Activated naive CD4-positive, alpha-beta T cell treated with anti-CD3 and anti-CD28 coated beads, Interleukin-2, amount 50 U/mL, for 72 hours (primary cell): ENCODE results near the gene INSYN2A. TPM values are rescaled to one million over a fixed set of nuclear protein-coding genes. Genes with fewer than 3 reads are reported as not detected.

ENCODE experiments used
- ATAC-seq, 2 donors: fragments of 150-1000 bp; cut with Tn5 transposase; 2 replicates each; pipeline ENCODE4 v1.10.0; 2021; ENCODE audit warnings: mild to moderate bottlenecking in 2 of 2, moderate library complexity in 2 of 2
- DNase-seq, 2 donors: peaks; one replicate each; pipeline ENCODE4 v3.0.0; 2021 to 2022; ENCODE audit warnings: low spot score in 2 of 2
- H3K27ac Mint-ChIP-seq, 2 donors: one replicate each; pipeline ENCODE4 v1.8.0; 2022; ENCODE audit warnings: mild to moderate bottlenecking in 2 of 2, mixed read lengths in 2 of 2
- H3K36me3 Mint-ChIP-seq, 2 donors: one replicate each; pipeline ENCODE4 v1.8.0; 2022; ENCODE audit warnings: mixed read lengths in 2 of 2
- H3K9me3 Mint-ChIP-seq, 2 donors: one replicate each; pipeline ENCODE4 v1.8.0; 2022; ENCODE audit warnings: mixed read lengths in 2 of 2
- total RNA-seq, 2 donors: library from RNA; stranded (reverse); gene quantifications; one replicate each; pipeline ENCODE4 v1.2.3, GENCODE V29; 2022

The INSYN2A gene
- total RNA-seq, 2 donors from 2014 or later, result not detected

- no peak for ATAC-seq
- H3K27ac Mint-ChIP-seq, result no peak overlapping the region
- no peaks in the 10 kb centered on the region for H3K9me3 Mint-ChIP-seq
- H3K36me3 Mint-ChIP-seq, result no peaks in the 10 kb centered on the region
- no peak for DNase-seq
Measured at GRCh38 chr10:127203067-127203466, 6.7 kb upstream of the INSYN2A start.

DNA sequence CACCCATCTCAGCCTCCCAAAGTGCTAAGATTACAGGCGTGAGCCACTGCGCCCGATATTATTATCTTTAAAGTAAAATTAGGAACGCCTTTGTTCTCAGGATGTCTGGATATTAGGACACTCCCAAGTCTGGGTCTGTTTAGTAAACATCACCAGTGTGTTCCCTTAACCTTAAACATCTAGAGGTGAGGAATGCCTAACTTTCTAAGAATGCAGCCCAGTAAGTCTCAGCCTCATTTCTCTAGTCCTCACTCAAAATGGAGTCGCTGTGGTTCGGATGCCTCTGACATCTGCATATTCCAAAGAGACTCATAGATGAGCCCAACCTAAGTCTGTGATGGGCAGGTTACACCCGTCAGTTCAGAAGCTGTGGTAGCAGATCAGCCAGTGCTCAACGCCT lies 4.3 kb upstream of the INSYN2A start:
- ATAC-seq (no peak), DNase-seq (no peak)
- no peak overlapping the region for H3K27ac Mint-ChIP-seq
- no peaks in the 10 kb centered on the region for H3K36me3 Mint-ChIP-seq
- no peaks in the 10 kb centered on the region for H3K9me3 Mint-ChIP-seq

DNA sequence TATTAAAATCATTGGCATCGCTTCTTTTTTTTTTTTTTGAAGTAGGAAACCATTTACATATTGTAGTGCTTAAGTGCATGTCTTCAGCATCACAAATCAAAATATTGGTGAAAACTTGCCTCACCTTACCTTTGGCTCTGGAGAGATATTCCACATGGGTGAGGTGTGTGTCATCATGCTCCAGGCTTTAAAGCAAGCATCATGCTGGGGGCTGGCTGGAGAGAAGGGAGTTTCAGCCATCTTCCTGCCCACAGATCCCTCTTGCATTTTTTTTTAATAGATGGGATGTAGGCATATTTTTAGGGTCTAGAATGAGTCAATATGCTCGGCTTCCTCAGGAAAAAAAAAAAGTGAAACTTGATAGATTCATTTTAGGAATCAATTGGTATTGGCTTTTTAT lies 2.3 kb upstream of the INSYN2A start:
- Mint-ChIP-seq H3K27ac (no peak overlapping the region), H3K9me3 (no peaks in the 10 kb centered on the region), H3K36me3 (no peaks in the 10 kb centered on the region)
- ATAC-seq, result no peak
- no peak for DNase-seq

- no peaks in the 10 kb centered on the region for H3K9me3 Mint-ChIP-seq
- ATAC-seq (no peak), DNase-seq (no peak)
- H3K27ac Mint-ChIP-seq, result no peak overlapping the region
- no peaks in the 10 kb centered on the region for H3K36me3 Mint-ChIP-seq
Measured at GRCh38 chr10:127198307-127198706, 1.9 kb upstream of the INSYN2A start.

- Mint-ChIP-seq H3K36me3 (no peaks in the 10 kb centered on the region), H3K27ac (no peak overlapping the region), H3K9me3 (no peaks in the 10 kb centered on the region)
- ATAC-seq (no peak), DNase-seq (no peak)
Measured at GRCh38 chr10:127197154-127197432, 702 bp upstream of the INSYN2A start.

GRCh38 chr10:127195571-127196281 lies 665 bp downstream of the INSYN2A start:
- Mint-ChIP-seq H3K27ac (no peak overlapping the region), H3K36me3 (no peaks in the 10 kb centered on the region), H3K9me3 (no peaks in the 10 kb centered on the region)
- no peak for ATAC-seq
- DNase-seq, result no peak

DNA sequence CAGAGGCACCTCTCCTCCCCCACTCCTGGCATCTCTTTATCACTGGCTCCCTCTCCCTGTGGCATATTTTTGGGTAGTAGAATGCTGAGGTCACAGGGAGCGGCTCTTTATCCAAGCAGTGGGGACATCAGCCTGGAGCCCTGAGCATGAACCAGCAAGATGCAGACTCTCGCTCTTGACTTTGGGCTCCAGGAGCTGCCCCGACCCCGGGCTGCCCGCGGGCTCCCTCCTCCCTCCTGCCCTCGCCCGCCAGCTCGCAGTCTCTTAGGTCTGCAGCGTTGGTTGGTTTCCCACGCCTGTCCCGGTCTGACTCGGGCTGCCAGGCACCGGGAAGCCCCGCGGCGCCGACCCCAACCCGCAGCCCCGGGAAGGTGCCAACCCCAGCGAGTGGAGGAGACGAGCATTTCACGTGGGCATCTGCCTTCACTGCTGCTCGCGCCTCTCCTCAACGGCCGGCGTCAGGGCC lies 1.3 kb downstream of the INSYN2A start:
- Mint-ChIP-seq H3K9me3 (no peaks in the 10 kb centered on the region), H3K27ac (no peak overlapping the region), H3K36me3 (no peaks in the 10 kb centered on the region)
- no peak for ATAC-seq
- DNase-seq, result no peak

DNA sequence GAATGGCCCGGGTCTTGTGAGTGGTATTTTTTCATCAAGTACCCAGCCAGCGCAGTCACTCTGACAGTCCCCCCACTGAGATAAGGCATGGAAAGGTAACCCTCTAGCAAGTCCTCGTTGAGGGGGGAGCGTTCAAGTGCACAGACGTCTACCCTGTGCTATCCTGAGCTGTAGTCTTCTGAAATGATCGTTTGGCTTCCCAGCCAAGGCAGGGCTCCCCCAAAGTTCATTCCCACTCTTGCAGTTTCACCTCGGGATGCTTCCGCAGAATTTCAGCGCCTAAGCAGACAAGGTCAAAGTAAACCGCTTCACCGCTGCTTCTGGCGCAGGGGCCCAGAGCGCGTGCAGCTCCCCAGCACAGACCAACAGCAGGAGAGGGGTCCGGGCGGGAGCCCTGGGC lies 1.8 kb downstream of the INSYN2A start:
- no peak for ATAC-seq
- H3K9me3 Mint-ChIP-seq, result no peaks in the 10 kb centered on the region
- no peak for DNase-seq
- H3K27ac Mint-ChIP-seq, result no peak overlapping the region
- no peaks in the 10 kb centered on the region for H3K36me3 Mint-ChIP-seq

DNA sequence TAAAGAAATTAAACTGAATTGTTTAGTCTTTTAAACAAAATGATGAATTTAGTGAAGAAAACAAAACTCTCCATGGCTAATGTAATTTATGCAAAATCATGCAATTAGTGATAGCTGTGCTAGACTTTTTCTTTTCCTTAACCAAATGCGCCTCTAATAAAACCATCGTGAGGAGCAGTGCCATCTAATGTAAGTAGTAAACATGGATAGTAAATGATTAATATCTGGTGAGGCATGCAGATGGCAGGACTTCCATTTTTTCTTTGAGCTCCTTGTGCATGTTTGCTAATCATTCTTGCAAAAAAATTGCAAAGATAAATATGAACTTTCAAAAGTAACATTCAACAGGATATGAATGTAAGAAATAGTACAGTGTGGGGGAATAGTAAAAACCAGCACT lies 2.3 kb downstream of the INSYN2A start:
- DNase-seq (no peak), ATAC-seq (no peak)
- Mint-ChIP-seq H3K36me3 (no peaks in the 10 kb centered on the region), H3K27ac (no peak overlapping the region), H3K9me3 (no peaks in the 10 kb centered on the region)

- ATAC-seq (no peak), DNase-seq (no peak)
- H3K9me3 Mint-ChIP-seq, result no peaks in the 10 kb centered on the region
- no peaks in the 10 kb centered on the region for H3K36me3 Mint-ChIP-seq
- H3K27ac Mint-ChIP-seq, result no peak overlapping the region
Measured at GRCh38 chr10:127193125-127193524, 3.3 kb downstream of the INSYN2A start.

GRCh38 chr10:127190427-127190826 lies 6.0 kb downstream of the INSYN2A start:
- no peak overlapping the region for H3K27ac Mint-ChIP-seq
- ATAC-seq, result no peak
- peaks cover 3 to 8% of the 10 kb centered on the region in 2 donors for H3K9me3 Mint-ChIP-seq
- DNase-seq, result no peak
- no peaks in the 10 kb centered on the region for H3K36me3 Mint-ChIP-seq

DNA sequence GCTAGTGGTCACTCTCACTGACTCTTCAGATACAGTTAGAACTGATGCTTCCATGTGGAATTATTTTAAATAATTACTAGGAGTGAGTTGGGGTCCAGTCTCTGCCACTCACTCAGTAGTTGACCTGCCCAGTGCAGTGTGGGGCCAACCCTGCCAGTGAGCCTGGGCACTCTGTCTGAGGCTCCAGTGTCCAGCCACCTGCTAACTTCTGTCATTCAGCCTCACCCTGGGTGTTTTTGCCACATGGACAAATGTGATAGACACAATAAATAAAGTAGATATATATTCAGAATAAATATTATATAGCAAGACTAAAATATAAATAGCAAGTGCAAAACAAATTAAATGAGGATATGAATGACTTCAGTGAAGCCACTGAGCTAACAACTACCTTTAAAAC lies 7.2 kb downstream of the INSYN2A start:
- Mint-ChIP-seq H3K36me3 (no peaks in the 10 kb centered on the region), H3K27ac (no peak overlapping the region), H3K9me3 (peaks cover 4 to 9% of the 10 kb centered on the region in 2 donors)
- no peak for DNase-seq
- ATAC-seq, result no peak

- DNase-seq (no peak), ATAC-seq (no peak)
- no peaks in the 10 kb centered on the region for H3K36me3 Mint-ChIP-seq
- H3K9me3 Mint-ChIP-seq, result peaks cover 4 to 9% of the 10 kb centered on the region in 2 donors
- no peak overlapping the region for H3K27ac Mint-ChIP-seq
Measured at GRCh38 chr10:127186813-127187212, 9.6 kb downstream of the INSYN2A start.

DNA sequence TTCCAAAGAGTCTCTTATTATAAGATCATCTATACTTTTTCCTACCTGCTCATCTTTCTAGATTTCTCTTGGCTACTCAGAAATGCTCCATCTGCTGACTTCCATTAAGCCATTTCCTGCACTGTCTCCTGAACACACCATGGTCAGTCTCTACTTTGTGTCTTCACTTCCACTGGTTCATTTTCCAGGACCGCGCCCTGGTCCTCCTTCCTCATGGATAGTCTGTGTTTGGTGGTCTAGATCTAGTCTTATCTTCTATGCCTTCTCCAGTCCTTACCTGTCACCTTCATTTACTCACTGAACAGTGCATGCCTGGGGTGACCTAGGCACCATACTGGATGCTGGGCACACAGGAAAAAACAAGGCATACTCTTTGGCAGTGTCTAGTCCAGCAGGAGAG lies 11.8 kb downstream of the INSYN2A start:
- no peaks in the 10 kb centered on the region for H3K36me3 Mint-ChIP-seq
- ATAC-seq, result no peak
- DNase-seq, result no peak

GRCh38 chr10:127182161-127182560 lies 14.2 kb downstream of the INSYN2A start:
- Mint-ChIP-seq H3K9me3 (peaks cover 4 to 9% of the 10 kb centered on the region in 2 donors), H3K27ac (no peak overlapping the region), H3K36me3 (no peaks in the 10 kb centered on the region)
- DNase-seq (no peak), ATAC-seq (no peak)

More for the DNA sequence above, 11.8 kb downstream of the INSYN2A start:
- H3K27ac Mint-ChIP-seq, result no peak overlapping the region
- H3K9me3 Mint-ChIP-seq, result peaks cover 4 to 9% of the 10 kb centered on the region in 2 donors

DNA sequence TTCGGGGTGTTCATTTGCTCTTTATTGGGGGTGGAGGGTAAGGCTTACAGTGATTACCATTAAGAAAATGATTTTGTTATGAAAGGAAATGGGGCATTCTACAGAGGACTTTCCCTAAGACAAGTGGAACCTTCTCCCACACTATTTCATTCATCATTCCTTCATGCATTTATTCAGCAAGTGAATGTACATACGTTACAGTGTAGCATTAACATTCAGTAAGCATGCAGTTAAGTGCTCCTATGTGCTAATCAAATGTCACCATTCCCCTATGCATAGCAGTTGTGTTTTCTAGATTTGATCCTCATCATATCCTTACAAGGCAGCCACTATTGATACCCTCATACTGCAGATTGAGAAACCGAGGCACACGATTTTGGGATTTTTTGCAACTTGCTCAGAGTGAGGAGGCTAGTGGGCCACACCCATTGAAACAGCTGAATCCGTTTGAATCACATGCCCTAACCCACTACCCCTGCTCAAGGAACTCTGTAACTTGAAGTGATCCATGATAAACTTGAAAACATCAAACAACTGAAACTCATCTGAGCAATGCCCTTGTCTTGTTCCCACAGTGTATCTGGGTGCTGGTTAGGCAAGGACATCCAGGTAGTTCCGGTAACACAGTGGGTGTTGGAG lies 16.7 kb downstream of the INSYN2A start:
- DNase-seq (no peak), ATAC-seq (no peak)
- Mint-ChIP-seq H3K9me3 (no peaks in the 10 kb centered on the region), H3K27ac (no peak overlapping the region), H3K36me3 (no peaks in the 10 kb centered on the region)

GRCh38 chr10:127176649-127177048 lies 19.7 kb downstream of the INSYN2A start:
- ATAC-seq, result no peak
- no peak overlapping the region for H3K27ac Mint-ChIP-seq
- H3K36me3 Mint-ChIP-seq, result no peaks in the 10 kb centered on the region
- H3K9me3 Mint-ChIP-seq, result no peaks in the 10 kb centered on the region
- DNase-seq, result no peak

- no peak for DNase-seq
- no peaks in the 10 kb centered on the region for H3K36me3 Mint-ChIP-seq
- no peaks in the 10 kb centered on the region for H3K9me3 Mint-ChIP-seq
- no peak overlapping the region for H3K27ac Mint-ChIP-seq
- no peak for ATAC-seq
Measured at GRCh38 chr10:127175357-127176110, 20.9 kb downstream of the INSYN2A start.
